ENCODE data around the gene LTBP1. TPM values are rescaled to one million over a fixed set of nuclear protein-coding genes. Genes with fewer than 3 reads are reported as not detected.

Gene LTBP1
- total and polyA plus RNA-seq, 7 experiments from 2014 or later, result 0.29 to 2.1 TPM; not detected in 5

DNA sequence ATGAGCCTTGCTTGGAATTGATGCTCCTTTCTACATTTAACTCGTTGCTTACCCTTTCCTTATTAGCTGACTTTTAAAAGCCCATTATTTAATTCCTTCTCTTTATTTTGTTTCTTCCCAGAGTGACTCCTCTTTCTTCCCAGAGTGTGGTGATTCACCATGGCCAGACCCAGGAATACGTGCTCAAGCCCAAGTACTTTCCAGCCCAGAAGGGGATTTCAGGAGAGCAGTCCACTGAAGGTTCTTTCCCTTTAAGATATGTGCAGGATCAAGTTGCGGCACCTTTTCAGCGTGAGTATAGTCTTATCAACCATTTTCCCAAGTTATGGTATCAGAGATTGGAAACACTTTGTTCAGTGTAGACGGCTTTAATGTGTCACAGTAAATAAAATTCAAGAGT lies 163.7 kb downstream of the LTBP1 start:
- Histone ChIP-seq H3K27ac (ENCODE audit: low read depth, low read length) (no peak overlapping the region), H3K4me3 (ENCODE audit: low read length) (no peak overlapping the region), H3K4me1 (ENCODE audit: control insufficient read depth in 2 of 2, insufficient read depth in 2 of 2, low read length in 2 of 2) (no peaks in the 10 kb centered on the region), H3K36me3 (ENCODE audit: control insufficient read depth in 2 of 3, insufficient read depth in 3 of 3, low read length in 3 of 3) (no peaks in the 10 kb centered on the region), H3K9me3 (ENCODE audit: control insufficient read depth in 2 of 3, low read length in 3 of 3) (no peaks in the 10 kb centered on the region), H3K27me3 (ENCODE audit: control insufficient read depth in 2 of 2, insufficient read depth in 2 of 2, low read length in 2 of 2) (no peaks in the 10 kb centered on the region)
- Mint-ChIP-seq H3K4me3 (no peak overlapping the region), H3K27me3 (peaks cover 5 to 39% (median 28%) of the 10 kb centered on the region in 5 donors), H3K36me3 (no peaks in the 10 kb centered on the region), H3K27ac (no peak overlapping the region), H3K9me3 (peaks cover 0 to 2% (median 0%) of the 10 kb centered on the region in 11 donors), H3K4me1 (no peaks in the 10 kb centered on the region)
- ChIA-PET CTCF (no interaction called here), POLR2A (no interaction called here)
- ATAC-seq (no peak), DNase-seq (no peak)
- intact Hi-C loops (cut with micrococcal nuclease), result no loop called here

DNA sequence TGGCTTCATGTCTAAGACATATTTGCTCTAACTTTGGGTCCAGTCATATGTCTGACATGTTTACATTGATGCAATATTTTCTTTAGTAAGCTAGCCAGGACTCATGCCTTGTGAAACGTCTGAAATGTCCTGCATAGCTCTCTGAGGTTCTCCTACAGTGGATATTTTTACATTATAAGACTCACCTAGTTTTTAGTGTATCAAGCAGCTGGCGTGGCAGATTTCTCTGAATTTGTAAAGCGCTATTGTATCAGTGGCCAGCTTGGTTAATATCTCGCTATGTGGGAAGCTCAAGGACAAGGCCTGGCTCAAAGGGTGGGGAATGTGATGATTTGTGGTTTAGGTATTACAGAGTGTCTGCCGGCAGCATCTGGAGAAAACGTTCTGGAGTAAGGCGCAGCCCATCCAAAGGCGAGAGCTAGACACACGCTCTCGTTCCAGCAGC lies 164.3 kb downstream of the LTBP1 start:
- no peak overlapping the region for H3K27ac Mint-ChIP-seq
- peaks cover 0 to 2% (median 0%) of the 10 kb centered on the region in 11 donors for H3K9me3 Mint-ChIP-seq
- Histone ChIP-seq H3K4me3 (ENCODE audit: low read length) (no peak overlapping the region), H3K27ac (ENCODE audit: low read depth, low read length) (no peak overlapping the region), H3K4me1 (ENCODE audit: control insufficient read depth in 2 of 2, insufficient read depth in 2 of 2, low read length in 2 of 2) (no peaks in the 10 kb centered on the region), H3K27me3 (ENCODE audit: control insufficient read depth in 2 of 2, insufficient read depth in 2 of 2, low read length in 2 of 2) (no peaks in the 10 kb centered on the region), H3K9me3 (ENCODE audit: control insufficient read depth in 2 of 3, low read length in 3 of 3) (no peaks in the 10 kb centered on the region), H3K36me3 (ENCODE audit: control insufficient read depth in 2 of 3, insufficient read depth in 3 of 3, low read length in 3 of 3) (no peaks in the 10 kb centered on the region)
- no peaks in the 10 kb centered on the region for H3K36me3 Mint-ChIP-seq
- no peak for DNase-seq
- H3K27me3 Mint-ChIP-seq, result peaks cover 5 to 39% (median 28%) of the 10 kb centered on the region in 5 donors
- ATAC-seq, result no peak
- H3K4me3 Mint-ChIP-seq, result no peak overlapping the region
- ChIA-PET POLR2A (no interaction called here), CTCF (no interaction called here)
- intact Hi-C loops (cut with micrococcal nuclease), result no loop called here
- H3K4me1 Mint-ChIP-seq, result no peaks in the 10 kb centered on the region

DNA sequence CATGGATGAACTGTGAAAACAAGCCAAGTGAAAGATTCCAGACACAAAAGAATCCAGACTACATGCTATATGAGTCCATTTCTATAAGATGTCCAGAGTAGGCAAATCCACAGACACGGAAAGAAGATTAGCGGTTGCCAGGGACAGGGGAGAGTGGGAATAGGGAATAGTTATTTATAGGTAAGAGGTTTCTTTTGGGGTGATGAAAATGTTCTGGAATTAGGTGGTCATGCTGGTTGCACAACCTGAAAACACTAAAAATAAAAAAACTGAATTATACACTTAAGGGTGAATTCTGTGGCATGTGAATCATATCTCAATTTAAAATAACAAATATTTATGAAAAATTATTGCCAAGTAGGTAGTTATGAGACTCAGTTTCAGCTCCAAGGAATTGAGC lies 168.4 kb downstream of the LTBP1 start:
- ChIA-PET POLR2A (no interaction called here), CTCF (no interaction called here)
- Mint-ChIP-seq H3K27me3 (peaks cover 6 to 27% (median 16%) of the 10 kb centered on the region in 5 donors), H3K36me3 (no peaks in the 10 kb centered on the region), H3K27ac (no peak overlapping the region), H3K4me1 (no peaks in the 10 kb centered on the region), H3K4me3 (no peak overlapping the region), H3K9me3 (peaks cover 0 to 2% (median 0%) of the 10 kb centered on the region in 11 donors)
- intact Hi-C loops (cut with micrococcal nuclease), result no loop called here
- DNase-seq (no peak), ATAC-seq (no peak)
- Histone ChIP-seq H3K4me3 (ENCODE audit: low read length) (no peak overlapping the region), H3K27ac (ENCODE audit: low read depth, low read length) (no peak overlapping the region), H3K36me3 (ENCODE audit: control insufficient read depth in 2 of 3, insufficient read depth in 3 of 3, low read length in 3 of 3) (no peaks in the 10 kb centered on the region), H3K4me1 (ENCODE audit: control insufficient read depth in 2 of 2, insufficient read depth in 2 of 2, low read length in 2 of 2) (no peaks in the 10 kb centered on the region), H3K9me3 (ENCODE audit: control insufficient read depth in 2 of 3, low read length in 3 of 3) (no peaks in the 10 kb centered on the region), H3K27me3 (ENCODE audit: control insufficient read depth in 2 of 2, insufficient read depth in 2 of 2, low read length in 2 of 2) (no peaks in the 10 kb centered on the region)

DNA sequence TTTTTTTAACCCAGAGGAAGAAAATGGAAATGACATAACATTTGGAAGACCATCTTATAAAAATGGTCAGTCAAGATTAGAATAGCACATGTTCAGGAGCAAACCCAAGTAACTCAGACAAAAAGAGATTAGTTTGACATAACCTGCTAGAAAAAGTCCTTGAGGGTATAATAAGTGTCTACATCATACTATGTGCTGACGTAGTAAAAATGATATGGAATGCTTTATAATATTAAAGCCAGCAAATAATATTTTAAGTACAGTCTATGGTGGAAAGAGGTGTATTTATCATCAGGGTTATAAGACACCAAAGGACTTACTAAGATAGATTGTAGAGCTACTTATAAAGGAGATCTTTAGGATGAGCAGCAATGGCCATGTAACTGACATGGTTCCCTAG lies 169.0 kb downstream of the LTBP1 start:
- CTCF ChIA-PET, result no interaction called here
- no peaks in the 10 kb centered on the region for H3K4me1 Mint-ChIP-seq
- H3K4me3 Mint-ChIP-seq, result no peak overlapping the region
- intact Hi-C loops (cut with micrococcal nuclease), result no loop called here
- Histone ChIP-seq H3K4me3 (ENCODE audit: low read length) (no peak overlapping the region), H3K27me3 (ENCODE audit: control insufficient read depth in 2 of 2, insufficient read depth in 2 of 2, low read length in 2 of 2) (no peaks in the 10 kb centered on the region), H3K9me3 (ENCODE audit: control insufficient read depth in 2 of 3, low read length in 3 of 3) (no peaks in the 10 kb centered on the region), H3K36me3 (ENCODE audit: control insufficient read depth in 2 of 3, insufficient read depth in 3 of 3, low read length in 3 of 3) (no peaks in the 10 kb centered on the region), H3K4me1 (ENCODE audit: control insufficient read depth in 2 of 2, insufficient read depth in 2 of 2, low read length in 2 of 2) (no peaks in the 10 kb centered on the region), H3K27ac (ENCODE audit: low read depth, low read length) (no peak overlapping the region)
- ATAC-seq, result no peak
- H3K27ac Mint-ChIP-seq, result no peak overlapping the region
- POLR2A ChIA-PET, result no interaction called here
- DNase-seq, result no peak
- peaks cover 0 to 6% (median 0%) of the 10 kb centered on the region in 11 donors for H3K9me3 Mint-ChIP-seq
- H3K36me3 Mint-ChIP-seq, result no peaks in the 10 kb centered on the region
- H3K27me3 Mint-ChIP-seq, result peaks cover 6 to 23% (median 11%) of the 10 kb centered on the region in 5 donors

DNA sequence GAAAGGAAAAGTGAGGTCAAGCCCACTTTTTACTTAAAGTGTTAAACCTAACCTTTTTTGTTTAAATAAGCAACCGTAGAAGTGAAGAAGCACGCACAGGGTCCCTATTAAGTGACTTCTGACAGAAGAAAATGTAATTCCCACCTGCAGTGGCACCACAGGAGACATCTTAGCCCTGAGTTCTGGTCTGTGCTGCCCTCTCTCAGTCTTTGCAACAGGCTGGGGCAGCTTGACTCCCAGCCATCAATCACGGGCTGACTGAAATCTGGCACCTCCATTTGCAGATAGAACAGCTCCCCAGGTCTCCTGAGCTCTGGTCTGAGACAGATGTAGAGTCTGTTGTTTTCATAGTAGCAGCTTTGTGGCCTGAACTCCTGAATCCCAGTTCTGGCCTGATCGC lies 170.0 kb downstream of the LTBP1 start:
- Mint-ChIP-seq H3K9me3 (peaks cover 0 to 6% (median 0%) of the 10 kb centered on the region in 11 donors), H3K4me1 (no peaks in the 10 kb centered on the region), H3K27me3 (peaks cover 4 to 18% (median 6%) of the 10 kb centered on the region in 5 donors), H3K4me3 (no peak overlapping the region), H3K27ac (no peak overlapping the region), H3K36me3 (no peaks in the 10 kb centered on the region)
- H3K27ac ChIP-seq (ENCODE audit: low read depth, low read length), result no peak overlapping the region
- ATAC-seq (no peak), DNase-seq (no peak)
- no peaks in the 10 kb centered on the region for H3K9me3 ChIP-seq (ENCODE audit: control insufficient read depth in 2 of 3, low read length in 3 of 3)
- H3K4me1 ChIP-seq (ENCODE audit: control insufficient read depth in 2 of 2, insufficient read depth in 2 of 2, low read length in 2 of 2), result no peaks in the 10 kb centered on the region
- ChIA-PET POLR2A (no interaction called here), CTCF (no interaction called here)
- H3K36me3 ChIP-seq (ENCODE audit: control insufficient read depth in 2 of 3, insufficient read depth in 3 of 3, low read length in 3 of 3), result no peaks in the 10 kb centered on the region
- H3K4me3 ChIP-seq (ENCODE audit: low read length), result no peak overlapping the region
- no peaks in the 10 kb centered on the region for H3K27me3 ChIP-seq (ENCODE audit: control insufficient read depth in 2 of 2, insufficient read depth in 2 of 2, low read length in 2 of 2)
- intact Hi-C loops (cut with micrococcal nuclease), result no loop called here

DNA sequence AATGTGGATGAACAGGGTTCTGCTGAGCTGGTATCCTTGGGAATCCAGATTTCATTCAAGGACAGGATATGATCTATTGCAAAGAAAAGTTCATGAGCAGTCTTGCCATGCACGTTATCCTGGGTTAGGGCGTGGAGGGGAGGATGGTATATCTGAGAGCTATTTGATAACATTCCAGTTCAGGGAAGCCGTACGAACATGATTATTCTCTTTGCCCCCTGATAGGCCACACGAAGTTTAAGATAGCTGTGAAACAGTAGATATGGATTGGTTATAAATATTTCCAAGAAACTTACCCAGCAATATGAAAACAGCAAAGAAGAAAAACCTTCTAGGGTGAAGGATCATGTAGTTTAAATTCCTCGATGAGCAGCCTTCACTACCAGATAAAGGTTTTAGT lies 171.9 kb downstream of the LTBP1 start:
- peaks cover 0 to 8% (median 0%) of the 10 kb centered on the region in 11 donors for H3K9me3 Mint-ChIP-seq
- H3K4me1 Mint-ChIP-seq, result no peaks in the 10 kb centered on the region
- DNase-seq (no peak), ATAC-seq (no peak)
- Histone ChIP-seq H3K36me3 (ENCODE audit: control insufficient read depth in 2 of 3, insufficient read depth in 3 of 3, low read length in 3 of 3) (no peaks in the 10 kb centered on the region), H3K27me3 (ENCODE audit: control insufficient read depth in 2 of 2, insufficient read depth in 2 of 2, low read length in 2 of 2) (no peaks in the 10 kb centered on the region), H3K4me1 (ENCODE audit: control insufficient read depth in 2 of 2, insufficient read depth in 2 of 2, low read length in 2 of 2) (no peaks in the 10 kb centered on the region), H3K27ac (ENCODE audit: low read depth, low read length) (no peak overlapping the region), H3K4me3 (ENCODE audit: low read length) (no peak overlapping the region), H3K9me3 (ENCODE audit: control insufficient read depth in 2 of 3, low read length in 3 of 3) (no peaks in the 10 kb centered on the region)
- H3K4me3 Mint-ChIP-seq, result no peak overlapping the region
- no peaks in the 10 kb centered on the region for H3K36me3 Mint-ChIP-seq
- H3K27me3 Mint-ChIP-seq, result peaks cover 0 to 13% (median 7%) of the 10 kb centered on the region in 5 donors
- CTCF ChIA-PET, result no interaction called here
- H3K27ac Mint-ChIP-seq, result no peak overlapping the region
- intact Hi-C loops (cut with micrococcal nuclease), result no loop called here
- POLR2A ChIA-PET, result no interaction called here

DNA sequence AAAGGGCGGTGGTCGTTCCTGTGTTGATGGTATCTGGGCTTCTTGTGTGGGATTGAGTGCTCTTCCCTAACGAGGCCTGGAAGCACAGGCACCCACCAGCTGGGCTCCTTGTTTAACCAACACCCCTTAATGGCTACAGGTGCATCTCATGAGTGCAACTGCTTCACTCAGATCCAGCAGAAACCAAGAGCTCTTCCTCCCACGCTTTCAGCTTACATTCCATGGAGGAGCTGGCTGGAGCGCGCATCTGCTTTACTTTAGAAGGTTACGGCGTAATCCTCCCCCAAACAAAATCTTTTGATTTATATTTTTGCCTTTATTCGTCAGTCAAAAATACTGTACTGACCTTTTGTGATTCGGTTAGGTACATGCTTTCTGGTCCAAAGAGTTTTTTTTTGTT lies 174.7 kb downstream of the LTBP1 start:
- DNase-seq (no peak), ATAC-seq (no peak)
- H3K36me3 ChIP-seq (ENCODE audit: control insufficient read depth in 2 of 3, insufficient read depth in 3 of 3, low read length in 3 of 3), result no peaks in the 10 kb centered on the region
- H3K4me1 ChIP-seq (ENCODE audit: control insufficient read depth in 2 of 2, insufficient read depth in 2 of 2, low read length in 2 of 2), result no peaks in the 10 kb centered on the region
- no peak overlapping the region for H3K4me3 ChIP-seq (ENCODE audit: low read length)
- ChIA-PET CTCF (no interaction called here), POLR2A (no interaction called here)
- H3K27ac ChIP-seq (ENCODE audit: low read depth, low read length), result no peak overlapping the region
- Mint-ChIP-seq H3K27me3 (peaks cover 5 to 19% (median 15%) of the 10 kb centered on the region in 5 donors), H3K4me1 (no peaks in the 10 kb centered on the region), H3K27ac (no peak overlapping the region), H3K9me3 (peaks cover 0 to 8% (median 0%) of the 10 kb centered on the region in 11 donors), H3K4me3 (no peak overlapping the region), H3K36me3 (no peaks in the 10 kb centered on the region)
- intact Hi-C loops (cut with micrococcal nuclease), result no loop called here
- no peaks in the 10 kb centered on the region for H3K9me3 ChIP-seq (ENCODE audit: control insufficient read depth in 2 of 3, low read length in 3 of 3)
- no peaks in the 10 kb centered on the region for H3K27me3 ChIP-seq (ENCODE audit: control insufficient read depth in 2 of 2, insufficient read depth in 2 of 2, low read length in 2 of 2)

All from naive thymus-derived CD4-positive, alpha-beta T cell (primary cell).